ENCODE data around the gene RPH3AL. TPM values are rescaled to one million over a fixed set of nuclear protein-coding genes. Genes with fewer than 3 reads are reported as not detected.

RPH3AL gene
- polyA plus RNA-seq, 3 donors = 0.71 to 1.9 (median 1.5) TPM

GRCh38 chr17:360092-360750 is 7.6 kb upstream of the RPH3AL start:
- H3K27ac ChIP-seq (ENCODE audit: low read depth in 1 of 2, low read length in 2 of 2) = no peak overlapping the region
- H3K27me3 ChIP-seq (ENCODE audit: control insufficient read depth in 2 of 2, insufficient read depth in 2 of 2, low read length in 2 of 2) = no peaks in the 10 kb centered on the region
- intact Hi-C loops (cut with micrococcal nuclease) = no loop called here
- peaks cover 14% of the 10 kb centered on the region for H3K4me1 Mint-ChIP-seq
- no peaks in the 10 kb centered on the region for H3K79me2 ChIP-seq (ENCODE audit: insufficient read depth, low read length)
- peaks cover 5 to 13% (median 9%) of the 10 kb centered on the region in 3 donors for H3K27me3 Mint-ChIP-seq (ENCODE audit: low read depth in 3 of 3)
- no peak overlapping the region for H3K4me3 ChIP-seq (replicated peaks in 1 of 3; ENCODE audit: low read depth in 2 of 3, low read length in 3 of 3)
- H3K36me3 Mint-ChIP-seq = peaks cover 0 to 3% of the 10 kb centered on the region in 2 donors
- peaks cover 6 to 13% (median 11%) of the 10 kb centered on the region in 7 donors for H3K9me3 Mint-ChIP-seq
- no peak overlapping the region for H3K27ac Mint-ChIP-seq
- DNase-seq = no peak
- H4K20me1 ChIP-seq (ENCODE audit: insufficient read depth, low read length) = no peaks in the 10 kb centered on the region
- no peak overlapping the region for H3K4me3 Mint-ChIP-seq
- 85% methylated on average over 18 of the region's 23 CpGs for WGBS (ENCODE audit: insufficient coverage)
- no peak overlapping the region for H2AFZ ChIP-seq (ENCODE audit: insufficient read depth, low read depth, low read length, poor library complexity, severe bottlenecking)
- H3K36me3 ChIP-seq (replicated peaks in 1 of 2; ENCODE audit: control insufficient read depth in 1 of 2, insufficient read depth in 2 of 2, low read length in 2 of 2) = no peaks in the 10 kb centered on the region
- peaks cover 0 to 10% of the 10 kb centered on the region in 2 donors for H3K9me3 ChIP-seq (replicated peaks in 1 of 2; ENCODE audit: control insufficient read depth in 1 of 2, insufficient read depth in 1 of 2, low read length in 2 of 2)
- no peak overlapping the region for H3K9ac ChIP-seq (ENCODE audit: insufficient read depth, low read length, poor library complexity, severe bottlenecking)
- TF ChIP-seq CTCF (IDR thresholded peaks at IDR 0.05) = no peak
- H3K4me2 ChIP-seq (replicated peaks; ENCODE audit: extremely low read depth, low read length, poor library complexity, severe bottlenecking) = no peak overlapping the region
- H3K4me1 ChIP-seq (ENCODE audit: control insufficient read depth in 1 of 2, insufficient read depth in 2 of 2, low read length in 2 of 2) = peaks cover 5 to 11% of the 10 kb centered on the region in 2 donors

GRCh38 chr17:358491-359151 is 6.0 kb upstream of the RPH3AL start:
- H3K27ac ChIP-seq (ENCODE audit: low read depth in 1 of 2, low read length in 2 of 2) = no peak overlapping the region
- H3K9me3 ChIP-seq (replicated peaks in 1 of 2; ENCODE audit: control insufficient read depth in 1 of 2, insufficient read depth in 1 of 2, low read length in 2 of 2) = peaks cover 0 to 12% of the 10 kb centered on the region in 2 donors
- WGBS (ENCODE audit: insufficient coverage) = 94% methylated on average over 33 of the region's 35 CpGs
- DNase-seq = no peak
- H3K36me3 ChIP-seq (replicated peaks in 1 of 2; ENCODE audit: control insufficient read depth in 1 of 2, insufficient read depth in 2 of 2, low read length in 2 of 2) = no peaks in the 10 kb centered on the region
- H3K4me1 ChIP-seq (ENCODE audit: control insufficient read depth in 1 of 2, insufficient read depth in 2 of 2, low read length in 2 of 2) = no peaks in the 10 kb centered on the region
- intact Hi-C loops (cut with micrococcal nuclease) = no loop called here
- no peak overlapping the region for H3K4me2 ChIP-seq (replicated peaks; ENCODE audit: extremely low read depth, low read length, poor library complexity, severe bottlenecking)
- Mint-ChIP-seq H3K27ac (no peak overlapping the region), H3K9me3 (peaks cover 6 to 14% (median 10%) of the 10 kb centered on the region in 7 donors), H3K4me3 (no peak overlapping the region), H3K4me1 (peaks cover under 1% of the 10 kb centered on the region), H3K36me3 (peaks cover 0 to 3% of the 10 kb centered on the region in 2 donors), H3K27me3 (ENCODE audit: low read depth in 3 of 3) (peaks cover 2 to 12% (median 6%) of the 10 kb centered on the region in 3 donors)
- H3K9ac ChIP-seq (ENCODE audit: insufficient read depth, low read length, poor library complexity, severe bottlenecking) = no peak overlapping the region
- H3K27me3 ChIP-seq (ENCODE audit: control insufficient read depth in 2 of 2, insufficient read depth in 2 of 2, low read length in 2 of 2) = no peaks in the 10 kb centered on the region
- H2AFZ ChIP-seq (ENCODE audit: insufficient read depth, low read depth, low read length, poor library complexity, severe bottlenecking) = no peak overlapping the region
- TF ChIP-seq CTCF (IDR thresholded peaks at IDR 0.05) = no peak
- no peaks in the 10 kb centered on the region for H3K79me2 ChIP-seq (ENCODE audit: insufficient read depth, low read length)
- no peaks in the 10 kb centered on the region for H4K20me1 ChIP-seq (ENCODE audit: insufficient read depth, low read length)
- H3K4me3 ChIP-seq (replicated peaks in 1 of 3; ENCODE audit: low read depth in 2 of 3, low read length in 3 of 3) = no peak overlapping the region
